22Rv1 (cell line): Measurements from ENCODE around the gene CRB1.

Source experiments
- H3K27ac ChIP-seq: fragments of 450-650 bp; 2 replicates; pipeline ENCODE4 v1.5.1; 2017
- ZFX ChIP-seq: fragments of 450-650 bp; IDR thresholded peaks from 2 replicates; pipeline ENCODE4 v1.6.1; 2017; ENCODE audit warnings: antibody characterized with exemption, borderline replicate concordance
- TF ChIP-seq, protein P1 (sequence below): fragments of 450-650 bp; IDR thresholded peaks from 2 replicates; pipeline ENCODE4 v1.5.1; 2017; ENCODE audit warnings: mild to moderate bottlenecking

Gene CRB1

DNA sequence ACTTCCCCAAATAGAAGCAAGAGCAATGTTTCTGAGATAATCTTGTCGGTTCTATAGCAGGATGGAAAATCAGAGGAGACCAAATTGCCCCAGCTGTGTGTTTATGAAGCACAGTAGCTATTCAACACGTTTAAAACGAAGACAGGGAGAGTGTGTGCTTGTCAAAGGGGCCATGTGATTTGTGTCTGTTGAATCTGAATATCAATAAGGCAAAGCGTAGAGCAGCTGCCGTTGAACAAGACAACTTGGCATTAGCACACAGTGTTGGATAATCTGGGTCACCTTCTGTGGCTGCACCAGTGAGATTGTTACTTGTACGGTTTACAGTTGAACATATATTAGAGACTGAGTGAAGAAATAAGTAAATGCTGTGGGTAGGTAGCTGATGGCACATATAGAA is 1.0 kb downstream of the CRB1 start:
- TF ChIP-seq, protein P1, sequence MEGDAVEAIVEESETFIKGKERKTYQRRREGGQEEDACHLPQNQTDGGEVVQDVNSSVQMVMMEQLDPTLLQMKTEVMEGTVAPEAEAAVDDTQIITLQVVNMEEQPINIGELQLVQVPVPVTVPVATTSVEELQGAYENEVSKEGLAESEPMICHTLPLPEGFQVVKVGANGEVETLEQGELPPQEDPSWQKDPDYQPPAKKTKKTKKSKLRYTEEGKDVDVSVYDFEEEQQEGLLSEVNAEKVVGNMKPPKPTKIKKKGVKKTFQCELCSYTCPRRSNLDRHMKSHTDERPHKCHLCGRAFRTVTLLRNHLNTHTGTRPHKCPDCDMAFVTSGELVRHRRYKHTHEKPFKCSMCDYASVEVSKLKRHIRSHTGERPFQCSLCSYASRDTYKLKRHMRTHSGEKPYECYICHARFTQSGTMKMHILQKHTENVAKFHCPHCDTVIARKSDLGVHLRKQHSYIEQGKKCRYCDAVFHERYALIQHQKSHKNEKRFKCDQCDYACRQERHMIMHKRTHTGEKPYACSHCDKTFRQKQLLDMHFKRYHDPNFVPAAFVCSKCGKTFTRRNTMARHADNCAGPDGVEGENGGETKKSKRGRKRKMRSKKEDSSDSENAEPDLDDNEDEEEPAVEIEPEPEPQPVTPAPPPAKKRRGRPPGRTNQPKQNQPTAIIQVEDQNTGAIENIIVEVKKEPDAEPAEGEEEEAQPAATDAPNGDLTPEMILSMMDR: no peak
- no peak overlapping the region for H3K27ac ChIP-seq

DNA sequence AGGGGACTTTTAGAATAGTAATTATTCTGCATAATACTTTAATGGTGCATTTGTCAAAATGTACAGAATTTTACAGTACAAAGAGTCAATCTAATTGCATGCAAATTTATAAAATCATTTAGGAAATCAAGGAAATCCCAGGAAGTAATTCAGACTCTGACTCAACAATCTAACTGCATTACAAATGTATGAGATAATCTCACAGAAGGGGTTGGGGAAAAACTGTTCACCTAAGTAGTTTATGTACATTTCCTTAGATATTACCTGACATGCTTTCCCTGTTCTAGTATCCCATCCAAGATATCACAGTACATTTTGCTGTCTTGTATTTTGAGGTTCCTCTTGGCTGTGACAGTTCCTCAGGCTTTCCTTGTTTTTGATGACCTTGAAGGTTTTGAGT is 4.7 kb downstream of the CRB1 start:
- TF ChIP-seq, protein P1: no peak
- no peak for TF ChIP-seq ZFX

DNA sequence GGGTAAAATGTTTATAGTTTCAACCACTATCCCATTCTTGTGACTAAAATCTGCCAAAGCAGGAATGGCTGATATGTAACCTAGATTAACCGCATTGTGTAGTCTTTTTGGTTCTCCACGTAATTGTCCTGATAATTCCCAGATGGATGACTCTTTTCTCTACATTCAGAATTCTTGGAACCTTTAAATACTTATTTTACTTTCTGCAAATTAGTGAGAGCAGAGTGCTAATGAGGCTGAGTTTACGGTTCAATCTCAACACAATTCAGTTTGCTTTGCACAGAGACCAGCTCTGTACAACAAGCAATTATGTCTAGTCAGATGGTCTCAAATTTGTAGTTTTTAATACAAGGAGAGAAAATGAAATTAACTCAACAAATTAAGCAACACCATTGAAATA is 9.1 kb downstream of the CRB1 start:
- H3K27ac ChIP-seq: no peak overlapping the region
- TF ChIP-seq ZFX: no peak
- TF ChIP-seq, protein P1: no peak

More for the DNA sequence above, 4.7 kb downstream of the CRB1 start:
- no peak overlapping the region for H3K27ac ChIP-seq

DNA sequence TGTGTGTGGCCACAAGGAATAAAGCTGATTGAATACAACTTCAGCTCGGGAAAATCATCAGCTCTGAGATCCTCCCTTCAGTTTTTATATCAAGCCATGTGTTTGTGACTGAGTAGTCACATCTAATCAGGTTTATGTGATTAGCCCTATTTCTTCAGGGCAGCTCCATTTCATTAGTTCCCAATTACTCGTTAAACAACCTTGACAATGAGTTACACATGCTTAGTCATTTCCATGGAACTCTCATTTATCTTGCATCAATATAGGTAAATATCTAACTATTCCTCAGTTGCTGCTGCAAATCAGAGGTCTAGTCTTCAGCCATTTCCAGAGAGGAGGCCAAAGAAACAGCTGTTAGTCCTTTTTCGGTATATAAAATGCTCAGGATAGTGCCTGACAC is 16.3 kb downstream of the CRB1 start:
- H3K27ac ChIP-seq: no peak overlapping the region
- no peak for TF ChIP-seq ZFX
- TF ChIP-seq, protein P1: no peak

DNA sequence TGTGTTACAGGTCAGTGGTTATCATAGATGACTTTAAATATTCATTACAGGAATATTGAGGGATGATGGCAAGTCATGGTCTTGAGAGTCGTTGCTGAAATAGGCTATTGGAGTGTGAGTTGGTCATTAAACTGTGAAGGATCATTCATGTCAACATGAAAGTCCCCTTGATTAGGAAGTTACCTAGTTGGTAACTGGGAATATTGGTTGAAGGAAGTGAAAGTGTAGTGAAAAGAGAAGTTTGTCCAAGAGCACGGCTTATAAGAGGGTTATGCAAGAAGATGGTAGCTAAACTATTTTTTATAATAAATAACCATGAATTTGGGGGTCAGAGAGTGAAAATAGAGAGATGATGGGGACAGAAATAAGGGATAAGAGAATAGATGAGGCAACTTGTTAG is 16.9 kb downstream of the CRB1 start:
- no peak for TF ChIP-seq ZFX
- TF ChIP-seq, protein P1: no peak
- no peak overlapping the region for H3K27ac ChIP-seq

DNA sequence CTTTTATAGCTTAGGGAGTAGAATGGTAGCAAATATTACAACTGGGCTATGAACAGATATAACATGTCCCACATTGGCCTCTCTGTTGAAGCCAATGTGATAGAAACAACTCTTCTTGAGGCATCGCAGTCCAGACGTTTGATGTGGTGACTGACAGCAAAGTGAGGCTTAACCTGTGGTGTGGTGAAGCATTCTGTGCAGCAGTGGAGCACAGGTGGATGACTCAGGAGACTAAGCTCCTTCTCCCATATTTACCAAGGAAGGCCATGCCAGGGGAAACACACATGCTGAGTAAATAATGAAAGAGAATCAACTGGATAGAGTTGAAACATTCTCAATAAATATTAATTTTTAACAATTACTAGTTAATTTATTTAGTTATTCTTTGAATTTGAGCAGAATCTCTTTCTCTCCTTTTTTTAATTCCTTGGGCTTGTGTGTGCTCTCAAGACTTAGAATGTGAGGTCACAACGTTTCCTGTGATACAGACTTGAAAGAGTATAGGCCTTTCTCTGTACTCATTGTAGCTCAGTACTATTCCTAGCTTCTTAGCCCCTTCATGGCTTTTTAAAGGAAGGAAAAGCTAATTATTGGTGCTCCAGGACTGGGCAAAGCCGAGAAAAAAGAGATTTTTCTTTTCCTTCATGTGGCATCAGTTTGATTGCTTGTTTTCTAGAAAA is 17.6 kb downstream of the CRB1 start:
- H3K27ac ChIP-seq: no peak overlapping the region
- no peak for TF ChIP-seq ZFX
- TF ChIP-seq, protein P1: no peak

DNA sequence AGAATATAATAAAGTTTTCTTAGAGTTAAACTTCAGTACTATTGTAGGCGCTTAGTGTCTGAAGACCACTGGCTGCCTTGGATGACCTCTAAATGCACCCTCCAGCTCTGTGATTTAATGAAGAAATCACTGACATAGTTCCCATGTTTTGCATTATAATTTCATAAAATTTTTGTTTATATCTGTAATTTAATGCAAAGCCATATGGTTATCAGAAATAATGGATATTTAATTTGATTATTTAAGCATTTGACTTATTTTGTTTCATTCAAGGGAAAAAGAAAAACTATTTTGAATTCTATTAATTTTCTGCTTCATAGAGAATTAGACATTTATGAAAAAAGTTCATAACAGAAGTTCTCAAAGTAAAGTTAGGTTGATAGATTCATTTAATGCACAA is 18.6 kb downstream of the CRB1 start:
- TF ChIP-seq, protein P1: no peak
- H3K27ac ChIP-seq: no peak overlapping the region
